Colonic mucosa (tissue), 4 donors: ENCODE data around the gene CYP11A1. TPM values are rescaled to one million over a fixed set of nuclear protein-coding genes. Genes with fewer than 3 reads are reported as not detected.

Source experiments
- DNase-seq: peaks from one replicate; pipeline ENCODE4 v3.0.0-alpha.2; 2020
- H3K27ac ChIP-seq: fragments of 200-600 bp; one replicate; pipeline ENCODE4 v1.8.0; 2021
- H3K27me3 ChIP-seq: fragments of 200-600 bp; one replicate; pipeline ENCODE4 v1.8.0; 2021
- H3K36me3 ChIP-seq: fragments of 200-600 bp; one replicate; pipeline ENCODE4 v1.8.0; 2021
- H3K4me1 ChIP-seq: fragments of 200-600 bp; one replicate; pipeline ENCODE4 v1.8.0; 2021; ENCODE audit warnings: mild to moderate bottlenecking
- H3K4me3 ChIP-seq: fragments of 200-600 bp; one replicate; pipeline ENCODE4 v1.8.0; 2021
- H3K9ac ChIP-seq, 2 donors: one replicate each; pipeline ENCODE4 v1.7.0; 2013; ENCODE audit warnings: control low read depth in 2 of 2, low read depth in 2 of 2, low read length in 2 of 2
- H3K9me3 ChIP-seq: fragments of 200-600 bp; one replicate; pipeline ENCODE4 v1.8.0; 2021
- CTCF ChIP-seq: fragments of 200-600 bp; IDR thresholded peaks from one replicate; pipeline ENCODE4 v1.8.0; 2022; ENCODE audit warnings: antibody characterized with exemption, mild to moderate bottlenecking
- intact Hi-C: fragments of 100-400 bp; cut with DNase I; formaldehyde crosslinking; loops from one replicate; pipeline ENCODE4 v1.14.1; 2022
- total RNA-seq, 2 donors: library from RNA; stranded (reverse); fragmentation: NEBNext Ultra II Directional in 1 of 2; extraction: Animal tissue kit (Norgen Biotek cat#: 25700) in 1 of 2; gene quantifications; one replicate each; pipeline ENCODE4 v1.2.1, GENCODE V29; 2021
- donor health status: healthy.
- donor health status: DM: no; HTN: no; CAD: no.
- donor health status: DM: no; HTN: no; CAD: no.

CYP11A1 gene
- total RNA-seq, 2 donors from 2014 or later = 1.3 TPM; not detected in 1

- intact Hi-C loops = no loop called here
- Histone ChIP-seq H3K27ac (no peak overlapping the region), H3K9ac (no peak overlapping the region), H3K4me3 (no peak overlapping the region), H3K36me3 (no peaks in the 10 kb centered on the region), H3K4me1 (no peaks in the 10 kb centered on the region), H3K9me3 (no peaks in the 10 kb centered on the region), H3K27me3 (no peaks in the 10 kb centered on the region)
- TF ChIP-seq CTCF = no peak
- DNase-seq = no peak
Measured at GRCh38 chr15:74403991-74404563, 36.6 kb upstream of the CYP11A1 start.

- Histone ChIP-seq H3K27ac (no peak overlapping the region), H3K9me3 (no peaks in the 10 kb centered on the region), H3K36me3 (no peaks in the 10 kb centered on the region), H3K4me3 (no peak overlapping the region), H3K4me1 (no peaks in the 10 kb centered on the region), H3K27me3 (no peaks in the 10 kb centered on the region), H3K9ac (no peak overlapping the region)
- intact Hi-C loops = no loop called here
- TF ChIP-seq CTCF = no peak
- DNase-seq = no peak
Measured at GRCh38 chr15:74403588-74403919, 36.1 kb upstream of the CYP11A1 start.

- Histone ChIP-seq H3K36me3 (no peaks in the 10 kb centered on the region), H3K27ac (no peak overlapping the region), H3K9me3 (no peaks in the 10 kb centered on the region), H3K27me3 (no peaks in the 10 kb centered on the region), H3K4me1 (no peaks in the 10 kb centered on the region), H3K4me3 (no peak overlapping the region), H3K9ac (peak overlapping the region; percentile 14 to 18)
- TF ChIP-seq CTCF = no peak
- intact Hi-C loops = no loop called here
- DNase-seq = peak; percentile 41
Measured at GRCh38 chr15:74402873-74403587, 35.6 kb upstream of the CYP11A1 start.

GRCh38 chr15:74402337-74402841 is 34.9 kb upstream of the CYP11A1 start:
- no peaks in the 10 kb centered on the region for H3K27me3 ChIP-seq
- no peak overlapping the region for H3K4me3 ChIP-seq
- no peaks in the 10 kb centered on the region for H3K36me3 ChIP-seq
- no peak overlapping the region for H3K27ac ChIP-seq
- intact Hi-C loops = no loop called here
- H3K4me1 ChIP-seq = no peaks in the 10 kb centered on the region
- peak overlapping the region; percentile 14 to 18 for H3K9ac ChIP-seq
- H3K9me3 ChIP-seq = no peaks in the 10 kb centered on the region
- no peak for DNase-seq
- TF ChIP-seq CTCF = no peak

GRCh38 chr15:74400915-74401757 is 33.7 kb upstream of the CYP11A1 start:
- intact Hi-C loops = no loop called here
- TF ChIP-seq CTCF = no peak
- Histone ChIP-seq H3K9me3 (no peaks in the 10 kb centered on the region), H3K4me1 (no peaks in the 10 kb centered on the region), H3K9ac (peak overlapping the region in 1 of 2 donors; percentile 24), H3K36me3 (no peaks in the 10 kb centered on the region), H3K27ac (no peak overlapping the region), H3K4me3 (no peak overlapping the region), H3K27me3 (no peaks in the 10 kb centered on the region)
- no peak for DNase-seq
